Measurements from ENCODE around the gene LYPD8. TPM values are rescaled to one million over a fixed set of nuclear protein-coding genes. Genes with fewer than 3 reads are reported as not detected.

LYPD8 gene
- total RNA-seq, 1 experiment from 2014 or later, result not detected

DNA sequence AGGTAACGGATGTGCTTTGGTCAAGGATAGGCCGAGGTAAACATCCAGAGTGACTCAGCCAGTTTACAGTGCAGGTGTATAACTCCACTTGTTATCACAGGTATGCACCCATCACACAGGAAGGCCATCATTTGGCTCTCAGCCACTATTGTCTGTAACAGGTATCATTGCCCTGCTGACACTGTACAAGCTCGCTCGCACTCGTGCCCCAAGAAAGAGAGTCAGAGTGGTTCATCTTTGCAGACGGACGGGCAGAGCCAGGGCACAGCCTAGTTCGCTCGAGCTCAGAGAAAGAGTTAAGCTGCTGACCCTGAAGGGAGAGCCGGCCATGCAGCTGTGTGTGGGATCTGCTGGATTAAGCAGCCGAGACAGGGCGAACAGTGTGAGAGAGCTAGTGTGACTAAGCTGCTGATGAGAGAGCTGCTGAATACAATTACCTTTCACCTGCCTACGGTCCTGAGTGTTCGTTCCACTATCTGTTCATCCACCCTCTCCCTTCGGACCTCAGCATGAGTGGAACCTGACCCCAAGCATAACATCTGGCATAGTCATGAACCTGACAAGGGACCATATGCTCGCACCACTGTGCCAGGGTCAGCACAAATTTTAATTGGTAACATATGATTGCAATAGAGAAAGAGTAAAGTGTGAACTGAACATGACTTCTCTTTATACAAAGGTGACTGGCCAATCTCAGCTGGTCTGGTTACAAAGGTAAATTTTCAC lies 27.0 kb upstream of the LYPD8 start:
- no peak overlapping the region for H3K27ac Mint-ChIP-seq (ENCODE audit: low read depth, unreplicated experiment)
- ChIA-PET CTCF (interaction anchor here (0.7 to 4.0 kb wide), 3 partner anchors 13 to 159 kb away, joined by 3 to 12 read pairs (median 4); no protein-coding TSS in a partner anchor), POLR2A (interaction anchor here (1.0 kb wide), 1 partner anchor 43 kb away, joined by 3 read pairs; no protein-coding TSS in a partner anchor)
- TF ChIP-seq, protein P1, sequence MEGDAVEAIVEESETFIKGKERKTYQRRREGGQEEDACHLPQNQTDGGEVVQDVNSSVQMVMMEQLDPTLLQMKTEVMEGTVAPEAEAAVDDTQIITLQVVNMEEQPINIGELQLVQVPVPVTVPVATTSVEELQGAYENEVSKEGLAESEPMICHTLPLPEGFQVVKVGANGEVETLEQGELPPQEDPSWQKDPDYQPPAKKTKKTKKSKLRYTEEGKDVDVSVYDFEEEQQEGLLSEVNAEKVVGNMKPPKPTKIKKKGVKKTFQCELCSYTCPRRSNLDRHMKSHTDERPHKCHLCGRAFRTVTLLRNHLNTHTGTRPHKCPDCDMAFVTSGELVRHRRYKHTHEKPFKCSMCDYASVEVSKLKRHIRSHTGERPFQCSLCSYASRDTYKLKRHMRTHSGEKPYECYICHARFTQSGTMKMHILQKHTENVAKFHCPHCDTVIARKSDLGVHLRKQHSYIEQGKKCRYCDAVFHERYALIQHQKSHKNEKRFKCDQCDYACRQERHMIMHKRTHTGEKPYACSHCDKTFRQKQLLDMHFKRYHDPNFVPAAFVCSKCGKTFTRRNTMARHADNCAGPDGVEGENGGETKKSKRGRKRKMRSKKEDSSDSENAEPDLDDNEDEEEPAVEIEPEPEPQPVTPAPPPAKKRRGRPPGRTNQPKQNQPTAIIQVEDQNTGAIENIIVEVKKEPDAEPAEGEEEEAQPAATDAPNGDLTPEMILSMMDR (IDR thresholded peaks at IDR 0.05; ENCODE audit: unreplicated experiment), result no peak
- intact Hi-C loops (cut with micrococcal nuclease), result no loop called here
- BruUV-seq (replicated peaks), result no TSS peak
- H3K27me3 Mint-ChIP-seq (ENCODE audit: insufficient read depth, unreplicated experiment), result no peaks in the 10 kb centered on the region
- peaks cover 5% of the 10 kb centered on the region for H3K4me1 Mint-ChIP-seq (ENCODE audit: insufficient read depth, unreplicated experiment)
- H3K4me3 Mint-ChIP-seq (ENCODE audit: unreplicated experiment), result no peak overlapping the region
- peaks cover 11% of the 10 kb centered on the region for H3K9me3 Mint-ChIP-seq (ENCODE audit: unreplicated experiment)
- DNase-seq (ENCODE audit: unreplicated experiment), result no peak
- H3K36me3 Mint-ChIP-seq (ENCODE audit: insufficient read depth, unreplicated experiment), result peaks cover 6% of the 10 kb centered on the region

DNA sequence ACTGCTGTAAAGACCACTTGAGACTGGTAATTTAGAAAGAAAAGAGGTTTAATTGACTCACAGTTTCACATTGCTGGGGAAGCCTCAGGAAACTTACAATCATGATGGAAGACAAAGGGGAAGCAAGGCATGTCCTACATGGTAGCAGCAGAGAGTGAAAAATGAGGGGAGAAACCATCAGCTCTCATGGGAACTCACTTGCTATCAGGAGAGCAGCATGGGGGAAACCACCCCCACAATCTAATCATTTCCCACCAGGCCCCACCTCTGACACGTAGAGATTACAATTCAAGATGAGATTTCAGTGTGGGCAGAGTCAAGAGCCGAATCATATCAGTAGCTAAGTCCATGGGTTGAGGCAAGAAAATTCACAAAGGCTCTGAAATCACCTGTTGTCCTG lies 23.8 kb upstream of the LYPD8 start:
- Mint-ChIP-seq H3K4me3 (ENCODE audit: unreplicated experiment) (no peak overlapping the region), H3K36me3 (ENCODE audit: insufficient read depth, unreplicated experiment) (no peaks in the 10 kb centered on the region), H3K4me1 (ENCODE audit: insufficient read depth, unreplicated experiment) (no peaks in the 10 kb centered on the region), H3K27me3 (ENCODE audit: insufficient read depth, unreplicated experiment) (no peaks in the 10 kb centered on the region), H3K27ac (ENCODE audit: low read depth, unreplicated experiment) (no peak overlapping the region), H3K9me3 (ENCODE audit: unreplicated experiment) (peaks cover 22% of the 10 kb centered on the region)
- CTCF ChIA-PET, result no interaction called here
- intact Hi-C loops (cut with micrococcal nuclease), result no loop called here
- POLR2A ChIA-PET, result interaction anchor here (0.6 kb wide), 2 partner anchors 16 to 312 kb away, joined by 3 read pairs; no protein-coding TSS in a partner anchor
- DNase-seq (ENCODE audit: unreplicated experiment), result no peak
- TF ChIP-seq, protein P1 (IDR thresholded peaks at IDR 0.05; ENCODE audit: unreplicated experiment), result no peak
- no TSS peak for BruUV-seq (replicated peaks)

DNA sequence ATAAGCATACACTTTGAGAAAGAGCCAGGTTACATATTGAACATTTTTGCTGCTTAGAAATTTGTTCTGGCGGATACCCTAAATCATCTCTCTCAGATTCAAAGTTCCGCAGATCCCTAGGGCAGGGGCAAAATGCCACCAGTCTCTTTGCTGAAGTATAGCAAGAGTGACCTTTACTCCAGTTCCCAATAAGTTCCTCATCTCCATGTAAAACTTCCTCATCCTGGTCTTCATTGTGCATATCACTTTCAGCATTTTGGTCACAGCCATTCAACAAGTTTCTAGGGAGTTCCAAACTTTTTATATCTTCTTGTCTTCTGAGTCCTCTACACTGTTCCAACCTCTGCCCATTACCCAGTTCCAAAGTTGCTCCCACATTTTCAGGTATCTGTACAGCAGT lies 23.3 kb upstream of the LYPD8 start:
- TF ChIP-seq, protein P1 (IDR thresholded peaks at IDR 0.05; ENCODE audit: unreplicated experiment), result no peak
- ChIA-PET CTCF (no interaction called here), POLR2A (interaction anchor here (0.6 kb wide), 1 partner anchor 17 kb away, joined by 3 read pairs; no protein-coding TSS in a partner anchor)
- no peak overlapping the region for H3K4me3 Mint-ChIP-seq (ENCODE audit: unreplicated experiment)
- intact Hi-C loops (cut with micrococcal nuclease), result no loop called here
- BruUV-seq (replicated peaks), result no TSS peak
- no peaks in the 10 kb centered on the region for H3K36me3 Mint-ChIP-seq (ENCODE audit: insufficient read depth, unreplicated experiment)
- H3K9me3 Mint-ChIP-seq (ENCODE audit: unreplicated experiment), result peaks cover 22% of the 10 kb centered on the region
- no peak for DNase-seq (ENCODE audit: unreplicated experiment)
- no peak overlapping the region for H3K27ac Mint-ChIP-seq (ENCODE audit: low read depth, unreplicated experiment)
- H3K4me1 Mint-ChIP-seq (ENCODE audit: insufficient read depth, unreplicated experiment), result no peaks in the 10 kb centered on the region
- no peaks in the 10 kb centered on the region for H3K27me3 Mint-ChIP-seq (ENCODE audit: insufficient read depth, unreplicated experiment)

DNA sequence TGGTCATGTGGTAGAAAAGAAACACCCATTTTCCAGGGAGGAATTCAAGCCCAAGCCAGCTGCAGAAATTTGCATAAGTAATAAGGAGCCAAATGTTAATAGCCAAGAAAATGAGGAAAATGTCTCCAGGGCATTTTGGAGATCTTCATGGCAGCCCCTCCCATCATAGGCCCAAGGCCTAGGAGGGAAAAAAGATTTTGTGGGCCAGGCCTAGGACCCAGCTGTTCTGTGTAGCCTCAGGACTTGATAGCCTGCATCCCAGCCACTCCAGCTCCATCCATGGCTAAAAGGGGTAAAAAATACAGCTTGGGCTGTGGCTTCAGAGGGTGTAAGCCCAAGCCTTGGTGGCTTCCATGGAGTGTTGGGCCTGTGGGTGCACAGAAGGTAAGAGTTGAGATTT lies 21.4 kb upstream of the LYPD8 start:
- no peaks in the 10 kb centered on the region for H3K27me3 Mint-ChIP-seq (ENCODE audit: insufficient read depth, unreplicated experiment)
- ChIA-PET CTCF (interaction anchor here (0.6 to 0.7 kb wide), 2 partner anchors 73 to 172 kb away, joined by 3 read pairs; no protein-coding TSS in a partner anchor), POLR2A (interaction anchor here (0.8 kb wide), 1 partner anchor 49 kb away, joined by 3 read pairs; the partner anchor contains the start of gene SH3BP5L)
- no TSS peak for BruUV-seq (replicated peaks)
- peaks cover 20% of the 10 kb centered on the region for H3K9me3 Mint-ChIP-seq (ENCODE audit: unreplicated experiment)
- H3K4me1 Mint-ChIP-seq (ENCODE audit: insufficient read depth, unreplicated experiment), result no peaks in the 10 kb centered on the region
- TF ChIP-seq, protein P1 (IDR thresholded peaks at IDR 0.05; ENCODE audit: unreplicated experiment), result no peak
- H3K27ac Mint-ChIP-seq (ENCODE audit: low read depth, unreplicated experiment), result no peak overlapping the region
- H3K4me3 Mint-ChIP-seq (ENCODE audit: unreplicated experiment), result no peak overlapping the region
- DNase-seq (ENCODE audit: unreplicated experiment), result no peak
- no peaks in the 10 kb centered on the region for H3K36me3 Mint-ChIP-seq (ENCODE audit: insufficient read depth, unreplicated experiment)
- intact Hi-C loops (cut with micrococcal nuclease), result no loop called here

Data from MCF 10A (cell line).